G401.6 (cell line): ENCODE results near the gene ARSB.
"Not testable (repeated sequence)": the region's sequence is repeated elsewhere in the genome, so short reads cannot be mapped to it uniquely, and the experiment has no call there.

Source experiments
- FAIRE-seq: peaks from 2 replicates; lab custom pipeline; 2012; peaks lifted over from hg19 to GRCh38; lab: Jason Lieb, UNC

ARSB gene

GRCh38 chr5:78746021-78746770 lies 238.9 kb downstream of the ARSB start:
- FAIRE-seq, result no peak

GRCh38 chr5:78744951-78745534 lies 240.1 kb downstream of the ARSB start:
- FAIRE-seq, result no peak

- no peak for FAIRE-seq
Observed at GRCh38 chr5:78741019-78741418, 244.1 kb downstream of the ARSB start.

- FAIRE-seq, result no peak
Observed at GRCh38 chr5:78738693-78739300, 246.3 kb downstream of the ARSB start.

- FAIRE-seq, result peak; percentile 40
Observed at GRCh38 chr5:78738104-78738503, 247.0 kb downstream of the ARSB start.

- no peak for FAIRE-seq
Observed at GRCh38 chr5:78735834-78736463, 249.2 kb downstream of the ARSB start.

- FAIRE-seq, result no peak
Observed at GRCh38 chr5:78734950-78735349, 250.2 kb downstream of the ARSB start.

- FAIRE-seq, result no peak
Observed at GRCh38 chr5:78734094-78734845, 250.8 kb downstream of the ARSB start.

GRCh38 chr5:78732721-78733120 lies 252.4 kb downstream of the ARSB start:
- FAIRE-seq, result not testable (repeated sequence)

- no peak for FAIRE-seq
Observed at GRCh38 chr5:78731884-78732283, 253.2 kb downstream of the ARSB start.

GRCh38 chr5:78730300-78731094 lies 254.6 kb downstream of the ARSB start:
- FAIRE-seq, result no peak

- FAIRE-seq, result no peak
Observed at GRCh38 chr5:78727786-78728761, 257.0 kb downstream of the ARSB start.
